Sigmoid colon (tissue), 4 donors: ENCODE measurements around the gene GRAMD4.

Experiments
- CTCF ChIP-seq, 4 experiments: fragments of 450-650 bp in 3 of 4; fragments of 200-600 bp in 1 of 4; IDR thresholded peaks; one replicate each; pipeline ENCODE4 v1.5.1; 2016 to 2019; ENCODE audit warnings: antibody characterized with exemption in 4 of 4, mild to moderate bottlenecking in 3 of 4, moderate library complexity in 2 of 4
- POLR2AphosphoS5 ChIP-seq, 4 donors: sonication (generic); formaldehyde crosslinking; IDR thresholded peaks; one replicate each; pipeline ENCODE4 v1.6.1; 2017; ENCODE audit warnings: antibody characterized with exemption in 4 of 4

GRCh38 chr22:46726986-46727317, 106.8 kb downstream of the GRAMD4 start:
- TF ChIP-seq CTCF (IDR thresholded peaks at IDR 0.05), result no peak
- no peak for TF ChIP-seq POLR2AphosphoS5 (IDR thresholded peaks at IDR 0.05)
